Measurements from ENCODE around the gene MYL5.

MYL5 gene

GRCh38 chr4:714087-714486 is 39.7 kb downstream of the MYL5 start:
- Mint-ChIP-seq H3K4me3 (no peak overlapping the region), H3K4me1 (peaks cover 41% of the 10 kb centered on the region), H3K36me3 (no peaks in the 10 kb centered on the region), H3K27me3 (no peaks in the 10 kb centered on the region), H3K27ac (no peak overlapping the region), H3K9me3 (no peaks in the 10 kb centered on the region)

- Mint-ChIP-seq H3K27me3 (no peaks in the 10 kb centered on the region), H3K27ac (no peak overlapping the region), H3K9me3 (no peaks in the 10 kb centered on the region), H3K36me3 (no peaks in the 10 kb centered on the region), H3K4me3 (no peak overlapping the region), H3K4me1 (peaks cover 24% of the 10 kb centered on the region)
Measured at GRCh38 chr4:717601-718320, 43.4 kb downstream of the MYL5 start.

- Mint-ChIP-seq H3K9me3 (no peaks in the 10 kb centered on the region), H3K4me3 (no peak overlapping the region), H3K27ac (no peak overlapping the region), H3K27me3 (no peaks in the 10 kb centered on the region), H3K4me1 (peaks cover 24% of the 10 kb centered on the region), H3K36me3 (no peaks in the 10 kb centered on the region)
Measured at GRCh38 chr4:718460-718859, 44.1 kb downstream of the MYL5 start.

GRCh38 chr4:720111-720860 is 45.9 kb downstream of the MYL5 start:
- H3K27me3 Mint-ChIP-seq, result no peaks in the 10 kb centered on the region
- H3K27ac Mint-ChIP-seq, result no peak overlapping the region
- no peaks in the 10 kb centered on the region for H3K9me3 Mint-ChIP-seq
- peaks cover 29% of the 10 kb centered on the region for H3K4me1 Mint-ChIP-seq
- H3K4me3 Mint-ChIP-seq, result no peak overlapping the region
- no peaks in the 10 kb centered on the region for H3K36me3 Mint-ChIP-seq

GRCh38 chr4:721261-722168 is 47.2 kb downstream of the MYL5 start:
- H3K4me1 Mint-ChIP-seq, result peaks cover 27% of the 10 kb centered on the region
- no peaks in the 10 kb centered on the region for H3K9me3 Mint-ChIP-seq
- H3K27me3 Mint-ChIP-seq, result no peaks in the 10 kb centered on the region
- H3K36me3 Mint-ChIP-seq, result no peaks in the 10 kb centered on the region
- no peak overlapping the region for H3K27ac Mint-ChIP-seq
- no peak overlapping the region for H3K4me3 Mint-ChIP-seq

GRCh38 chr4:722169-722725 is 47.9 kb downstream of the MYL5 start:
- Mint-ChIP-seq H3K4me3 (no peak overlapping the region), H3K27me3 (no peaks in the 10 kb centered on the region), H3K36me3 (no peaks in the 10 kb centered on the region), H3K9me3 (no peaks in the 10 kb centered on the region), H3K27ac (no peak overlapping the region), H3K4me1 (peaks cover 24% of the 10 kb centered on the region)

- no peaks in the 10 kb centered on the region for H3K9me3 Mint-ChIP-seq
- H3K4me3 Mint-ChIP-seq, result no peak overlapping the region
- H3K4me1 Mint-ChIP-seq, result peaks cover 23% of the 10 kb centered on the region
- no peaks in the 10 kb centered on the region for H3K36me3 Mint-ChIP-seq
- no peaks in the 10 kb centered on the region for H3K27me3 Mint-ChIP-seq
- no peak overlapping the region for H3K27ac Mint-ChIP-seq
Measured at GRCh38 chr4:722851-723360, 48.6 kb downstream of the MYL5 start.

DNA sequence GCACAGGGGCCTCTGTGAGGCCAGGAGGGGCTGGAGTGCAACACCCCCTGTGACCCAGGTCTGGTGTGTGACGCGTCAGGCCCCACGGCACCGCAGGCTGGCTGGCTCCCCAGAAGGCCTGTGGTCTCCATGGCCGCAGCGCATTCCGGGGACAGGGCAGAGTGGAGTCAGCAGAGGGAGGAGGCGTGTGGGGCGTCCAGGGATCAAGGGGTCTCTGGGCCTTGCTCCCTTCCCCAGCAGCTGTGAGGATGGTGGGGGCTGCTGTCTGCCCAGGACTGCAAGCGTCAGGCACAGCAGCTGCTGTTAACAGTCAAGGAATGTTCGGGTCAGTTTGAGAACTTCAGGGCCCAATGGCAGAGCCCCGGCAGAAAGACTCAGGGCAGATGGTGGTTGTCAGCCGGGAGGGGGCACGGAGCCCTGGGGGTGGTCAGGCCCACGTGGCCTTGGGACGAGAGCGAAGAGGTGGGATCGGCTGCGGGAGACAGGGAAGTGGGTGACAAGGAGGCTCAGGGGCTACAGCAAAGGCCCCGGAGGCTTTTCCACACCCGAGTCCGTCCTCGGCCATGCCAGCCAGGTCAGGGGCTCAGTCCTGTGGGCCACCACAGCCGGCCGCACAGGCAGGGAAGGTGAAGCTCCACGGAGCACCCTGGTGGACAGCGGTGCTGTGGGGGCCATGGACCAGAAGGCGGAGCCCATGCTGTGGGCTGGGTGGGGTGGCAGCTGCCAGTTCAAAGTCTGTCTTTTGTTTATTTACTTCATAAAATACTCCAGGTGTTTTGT is 49.6 kb downstream of the MYL5 start:
- H3K4me1 Mint-ChIP-seq, result peaks cover 25% of the 10 kb centered on the region
- no peaks in the 10 kb centered on the region for H3K36me3 Mint-ChIP-seq
- H3K9me3 Mint-ChIP-seq, result no peaks in the 10 kb centered on the region
- no peak overlapping the region for H3K27ac Mint-ChIP-seq
- no peak overlapping the region for H3K4me3 Mint-ChIP-seq
- no peaks in the 10 kb centered on the region for H3K27me3 Mint-ChIP-seq

DNA sequence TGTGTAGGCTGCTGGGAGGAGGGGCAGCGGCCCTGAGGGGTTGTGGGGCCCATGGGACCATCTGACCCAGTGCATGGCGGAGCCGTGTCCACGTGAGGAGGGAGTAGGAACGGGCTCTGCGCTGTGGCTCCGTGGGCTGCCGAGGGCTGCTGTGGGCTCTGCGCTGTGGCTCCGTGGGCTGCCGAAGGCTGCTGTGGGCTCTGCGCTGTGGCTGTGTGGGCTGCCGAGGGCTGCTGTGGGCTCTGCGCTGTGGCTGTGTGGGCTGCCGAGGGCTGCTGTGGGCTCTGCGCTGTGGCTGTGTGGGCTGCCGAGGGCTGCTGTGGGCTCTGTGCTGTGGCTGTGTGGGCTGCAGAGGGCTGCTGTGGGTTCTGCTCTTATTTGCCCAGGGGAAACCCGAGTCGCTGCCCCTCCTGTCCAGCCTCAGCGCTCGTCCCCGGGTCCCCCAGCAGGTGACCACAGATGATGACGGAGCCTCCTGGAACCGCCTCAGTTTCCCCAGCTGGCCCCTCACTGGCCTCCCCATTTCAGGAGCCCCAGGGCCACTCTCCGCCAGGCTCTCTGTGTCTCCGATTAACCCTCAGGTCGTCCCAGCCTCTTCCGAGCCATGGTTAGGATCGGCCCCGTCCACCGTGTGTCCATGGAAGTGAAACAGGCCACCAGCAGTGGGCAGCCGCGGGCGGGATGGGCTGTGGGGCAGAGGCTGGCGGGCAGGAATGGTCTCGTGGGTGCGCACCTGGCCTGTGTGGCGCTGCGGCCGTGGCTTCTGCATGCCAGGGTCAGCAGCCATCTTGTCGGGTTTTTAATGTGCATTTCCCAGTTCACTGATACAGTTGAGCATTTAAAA is 51.3 kb downstream of the MYL5 start:
- Mint-ChIP-seq H3K36me3 (peaks cover 1% of the 10 kb centered on the region), H3K9me3 (no peaks in the 10 kb centered on the region), H3K4me1 (peaks cover 25% of the 10 kb centered on the region), H3K27ac (peak overlapping the region; percentile 84), H3K4me3 (no peak overlapping the region), H3K27me3 (no peaks in the 10 kb centered on the region)

- H3K9me3 Mint-ChIP-seq, result no peaks in the 10 kb centered on the region
- peak overlapping the region; percentile 41 for H3K27ac Mint-ChIP-seq
- H3K27me3 Mint-ChIP-seq, result no peaks in the 10 kb centered on the region
- peaks cover 25% of the 10 kb centered on the region for H3K4me1 Mint-ChIP-seq
- no peak overlapping the region for H3K4me3 Mint-ChIP-seq
- H3K36me3 Mint-ChIP-seq, result peaks cover 3% of the 10 kb centered on the region
Measured at GRCh38 chr4:726235-726787, 52.0 kb downstream of the MYL5 start.

GRCh38 chr4:726838-727237 is 52.5 kb downstream of the MYL5 start:
- peaks cover 3% of the 10 kb centered on the region for H3K36me3 Mint-ChIP-seq
- H3K4me1 Mint-ChIP-seq, result peaks cover 21% of the 10 kb centered on the region
- H3K9me3 Mint-ChIP-seq, result no peaks in the 10 kb centered on the region
- H3K4me3 Mint-ChIP-seq, result no peak overlapping the region
- H3K27ac Mint-ChIP-seq, result no peak overlapping the region
- no peaks in the 10 kb centered on the region for H3K27me3 Mint-ChIP-seq

- H3K4me3 Mint-ChIP-seq, result no peak overlapping the region
- H3K27me3 Mint-ChIP-seq, result no peaks in the 10 kb centered on the region
- H3K9me3 Mint-ChIP-seq, result no peaks in the 10 kb centered on the region
- no peak overlapping the region for H3K27ac Mint-ChIP-seq
- peaks cover 3% of the 10 kb centered on the region for H3K36me3 Mint-ChIP-seq
- H3K4me1 Mint-ChIP-seq, result peaks cover 21% of the 10 kb centered on the region
Measured at GRCh38 chr4:727576-727975, 53.2 kb downstream of the MYL5 start.

- Mint-ChIP-seq H3K27me3 (no peaks in the 10 kb centered on the region), H3K27ac (peak overlapping the region; percentile 63)
Measured at GRCh38 chr4:729336-730315, 55.3 kb downstream of the MYL5 start.

More at GRCh38 chr4:729336-730315, 55.3 kb downstream of the MYL5 start:
- Mint-ChIP-seq H3K4me1 (peaks cover 15% of the 10 kb centered on the region), H3K9me3 (no peaks in the 10 kb centered on the region), H3K4me3 (no peak overlapping the region), H3K36me3 (peaks cover 8% of the 10 kb centered on the region)
